IPS DF 19.7 (cell line): Measurements from ENCODE around the gene LRPPRC.

ENCODE experiments used
- DNase-seq: peaks from one replicate; pipeline ENCODE4 v3.0.0-alpha.2; 2013; ENCODE audit warnings: low read depth, low spot score

The LRPPRC gene

GRCh38 chr2:43980902-43981301 is 14.9 kb downstream of the LRPPRC start:
- no peak for DNase-seq

GRCh38 chr2:43977677-43978375 is 18.0 kb downstream of the LRPPRC start:
- DNase-seq = no peak

- no peak for DNase-seq
Measured at GRCh38 chr2:43960921-43961320, 34.9 kb downstream of the LRPPRC start.

- DNase-seq = no peak
Measured at GRCh38 chr2:43958397-43959275, 37.2 kb downstream of the LRPPRC start.

- no peak for DNase-seq
Measured at GRCh38 chr2:43950383-43951008, 45.3 kb downstream of the LRPPRC start.

- DNase-seq = no peak
Measured at GRCh38 chr2:43948370-43948769, 47.4 kb downstream of the LRPPRC start.

GRCh38 chr2:43946685-43947084 is 49.1 kb downstream of the LRPPRC start:
- no peak for DNase-seq

- DNase-seq = no peak
Measured at GRCh38 chr2:43945439-43945838, 50.4 kb downstream of the LRPPRC start.

- DNase-seq = no peak
Measured at GRCh38 chr2:43944915-43945314, 50.9 kb downstream of the LRPPRC start.

GRCh38 chr2:43943809-43944452 is 51.9 kb downstream of the LRPPRC start:
- DNase-seq = no peak

- DNase-seq = no peak
Measured at GRCh38 chr2:43943323-43943722, 52.5 kb downstream of the LRPPRC start.

GRCh38 chr2:43942881-43943280 is 52.9 kb downstream of the LRPPRC start:
- no peak for DNase-seq

- no peak for DNase-seq
Measured at GRCh38 chr2:43941966-43942365, 53.8 kb downstream of the LRPPRC start.

- no peak for DNase-seq
Measured at GRCh38 chr2:43941359-43941758, 54.4 kb downstream of the LRPPRC start.

- no peak for DNase-seq
Measured at GRCh38 chr2:43939695-43940256, 56.0 kb downstream of the LRPPRC start.

- DNase-seq = no peak
Measured at GRCh38 chr2:43937269-43937820, 58.4 kb downstream of the LRPPRC start.

- DNase-seq = no peak
Measured at GRCh38 chr2:43934567-43934966, 61.2 kb downstream of the LRPPRC start.

GRCh38 chr2:43931293-43931692 is 64.5 kb downstream of the LRPPRC start:
- no peak for DNase-seq

GRCh38 chr2:43927442-43927841 is 68.3 kb downstream of the LRPPRC start:
- DNase-seq = no peak

- no peak for DNase-seq
Measured at GRCh38 chr2:43925431-43925830, 70.4 kb downstream of the LRPPRC start.

- no peak for DNase-seq
Measured at GRCh38 chr2:43924463-43924862, 71.3 kb downstream of the LRPPRC start.
